Activated CD4-positive, alpha-beta T cell treated with anti-CD3 and anti-CD28 coated beads, Interleukin-2, Interleukin-4, amounts not matched to agents 100 ng/mL and 50 ng/mL, durations not matched to agents 16 hours and 8 hours (primary cell): ENCODE data around the gene MTA2.
A peak's percentile ranks its signal among the peaks of the same experiment; 100 is the strongest.

ENCODE experiments used
- DNase-seq: peaks from one replicate; pipeline ENCODE4 v3.0.0-alpha.2; 2020; ENCODE audit warnings: low spot score

The MTA2 gene

GRCh38 chr11:62612366-62613290, 11.0 kb upstream of the MTA2 start, which contains the start of the genes EML3 and ROM1:
TSS of gene EML3 (minus strand) at chr11:62612775. CDS start at chr11:62612457, 318 bp downstream.
TSS of gene ROM1 (plus strand) at chr11:62613257. CDS start at chr11:62613282, 25 bp downstream.
- peak; percentile 88 for DNase-seq

DNA sequence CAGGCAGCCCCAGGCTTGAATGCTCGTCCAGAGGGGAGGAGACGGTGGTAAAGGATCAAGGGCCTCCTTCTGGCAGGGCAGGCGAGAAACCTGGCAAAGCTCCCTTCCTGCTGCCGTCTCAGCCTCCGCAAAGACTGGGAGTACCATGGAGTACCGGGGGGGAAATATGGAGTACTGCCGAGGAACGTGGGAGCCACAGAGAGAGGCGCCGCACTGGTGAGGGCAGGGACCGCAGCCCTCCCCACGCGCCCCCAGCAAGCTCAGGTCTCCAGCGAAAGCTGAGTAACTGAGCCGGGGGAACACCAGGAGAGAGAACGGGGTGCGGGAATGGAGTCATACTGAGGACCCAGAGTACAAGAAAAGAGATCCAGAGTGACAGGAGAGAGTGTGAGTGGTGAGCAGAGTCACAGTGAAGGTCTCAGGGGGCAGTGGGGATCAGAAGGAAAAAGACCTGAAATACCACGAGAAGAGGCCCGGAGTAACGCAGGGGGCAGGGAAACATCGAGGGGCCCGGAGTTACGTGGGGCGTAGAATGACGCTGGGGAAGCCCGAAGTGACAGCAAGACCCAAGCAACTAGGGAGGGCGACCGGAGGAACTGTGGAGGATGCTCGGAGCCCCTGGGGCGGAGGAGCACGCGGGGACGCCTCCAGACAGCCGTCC, 10.2 kb upstream of the MTA2 start:
- DNase-seq, result no peak

DNA sequence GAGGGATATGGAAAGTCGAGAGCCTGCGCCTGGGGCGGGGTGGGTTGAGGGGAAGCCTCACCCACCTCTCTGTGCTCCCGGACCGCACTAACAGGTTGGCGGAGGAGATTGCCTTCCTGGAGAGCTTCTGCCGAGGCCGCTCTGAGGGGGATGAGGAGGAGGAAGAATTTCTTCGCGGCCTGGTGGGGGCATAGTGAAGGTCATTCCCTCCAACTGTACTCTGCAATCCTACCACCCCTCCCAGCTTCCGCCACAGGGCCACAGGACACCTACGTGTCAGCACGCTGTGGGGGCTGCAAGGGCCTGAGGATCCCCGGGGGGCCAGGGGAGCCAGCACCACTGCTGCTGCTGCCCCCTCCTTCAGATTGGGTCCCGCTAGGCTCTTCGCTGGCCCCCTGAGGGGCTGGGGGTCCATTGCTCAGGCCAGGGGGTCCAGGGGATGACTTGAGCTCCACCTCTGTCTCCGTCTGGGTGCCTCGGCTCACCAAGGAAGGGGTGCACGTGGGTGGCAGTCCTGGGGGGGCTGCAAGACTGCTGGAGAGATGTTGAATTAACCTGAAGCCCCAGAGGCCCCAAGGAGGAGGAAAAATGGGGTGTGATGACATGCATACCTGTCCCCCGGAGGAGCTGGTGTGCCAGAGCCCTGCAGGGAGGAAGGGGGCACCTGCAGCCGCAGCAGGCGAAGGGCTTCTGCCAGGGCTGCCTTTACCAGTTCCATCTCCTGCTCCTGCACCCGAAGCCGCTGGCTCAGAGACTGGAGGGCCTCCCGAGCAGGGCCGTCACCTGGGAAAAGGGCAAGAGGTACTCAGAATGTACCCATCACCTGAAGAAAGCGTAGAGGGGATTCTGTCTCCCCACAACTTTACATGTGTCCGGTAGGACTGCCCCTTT, 9.4 kb upstream of the MTA2 start:
- DNase-seq, result no peak

DNA sequence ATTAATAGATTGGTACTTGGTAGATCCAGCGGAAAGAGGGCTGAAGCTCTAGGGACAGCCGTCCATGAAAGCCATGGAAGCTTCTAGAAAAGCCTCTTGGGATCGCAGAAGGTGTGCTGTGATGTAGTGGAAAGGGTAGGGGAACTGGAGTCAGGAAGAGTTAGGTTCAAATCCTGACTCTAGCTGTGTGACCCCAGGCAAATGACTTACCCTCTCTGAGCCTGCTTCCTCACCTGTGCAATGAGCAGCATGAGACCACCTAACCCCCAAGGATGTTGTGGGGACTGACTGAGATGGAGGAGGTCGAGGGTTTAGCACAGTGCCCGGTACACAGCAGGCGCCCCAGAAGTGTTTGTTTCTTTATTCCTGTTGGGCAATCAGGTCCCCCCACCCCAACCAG, 8.7 kb upstream of the MTA2 start:
- no peak for DNase-seq

DNA sequence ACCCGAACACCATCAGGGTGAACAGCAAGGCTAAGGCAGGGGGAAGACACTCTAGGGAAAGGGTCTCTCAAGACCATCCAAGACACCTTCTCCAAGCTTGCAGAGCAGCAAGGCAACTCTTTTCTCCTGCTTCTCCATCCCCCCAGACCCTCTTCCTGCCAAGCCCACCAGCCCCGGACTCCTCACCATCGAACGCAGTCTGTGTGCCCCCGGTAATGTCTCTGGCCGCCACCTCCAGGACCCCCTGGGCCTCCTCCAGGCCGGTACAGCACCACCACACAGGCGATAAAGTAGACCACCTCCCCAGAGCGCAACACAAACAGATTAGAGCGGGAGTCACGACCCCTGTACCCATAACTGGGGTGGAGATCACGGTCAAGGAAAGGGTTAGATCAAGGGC, 7.1 kb upstream of the MTA2 start:
- DNase-seq, result no peak

DNA sequence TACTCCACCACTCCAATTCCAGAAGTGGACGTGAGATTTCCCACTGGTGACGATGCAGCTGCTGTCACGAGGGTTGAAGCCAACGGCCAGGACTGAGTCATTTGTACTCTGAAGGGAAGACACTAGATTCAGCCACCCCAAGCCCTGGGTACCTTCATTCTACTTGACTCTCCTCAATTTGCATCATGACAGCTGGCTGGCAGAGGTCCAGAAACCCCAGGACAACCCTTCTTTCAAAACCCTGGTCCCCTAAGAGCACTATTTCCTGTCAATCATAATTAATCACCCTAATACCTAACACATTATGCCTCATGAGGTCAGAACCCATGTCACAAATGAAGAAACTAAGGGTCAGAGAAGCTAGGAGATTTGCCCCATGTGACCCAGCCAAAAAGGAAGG, 6.0 kb upstream of the MTA2 start:
- DNase-seq, result no peak

- no peak for DNase-seq
These were observed 4.2 kb upstream of the MTA2 start for GRCh38 chr11:62605902-62606301.

DNA sequence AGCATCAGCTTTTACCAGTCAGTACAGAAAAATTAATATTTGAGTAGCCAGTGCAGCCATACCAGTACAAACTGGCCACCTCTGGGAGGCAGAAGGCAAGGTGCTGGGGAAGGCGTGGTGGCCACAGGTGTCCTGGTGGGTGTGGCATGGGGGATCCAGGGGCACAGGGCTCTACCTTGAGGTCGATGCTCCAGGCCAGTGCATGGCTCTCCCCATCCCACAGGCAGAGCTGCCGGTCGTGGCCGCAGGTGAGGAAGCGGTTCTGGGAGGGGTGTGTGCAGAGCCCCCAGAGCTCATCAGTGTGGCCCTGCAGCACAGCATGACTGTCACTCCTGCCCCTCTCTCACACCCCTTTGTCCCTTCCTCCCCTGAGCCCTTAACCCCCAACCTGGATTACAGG, 3.8 kb upstream of the MTA2 start:
- no peak for DNase-seq

GRCh38 chr11:62604460-62605120, 2.9 kb upstream of the MTA2 start:
- no peak for DNase-seq

GRCh38 chr11:62603776-62604299, 2.2 kb upstream of the MTA2 start:
- DNase-seq, result no peak

- no peak for DNase-seq
These were observed 1.4 kb upstream of the MTA2 start for GRCh38 chr11:62603072-62603408.

- peak; percentile 49 for DNase-seq
These were observed 741 bp upstream of the MTA2 start for GRCh38 chr11:62602141-62603071.

DNA sequence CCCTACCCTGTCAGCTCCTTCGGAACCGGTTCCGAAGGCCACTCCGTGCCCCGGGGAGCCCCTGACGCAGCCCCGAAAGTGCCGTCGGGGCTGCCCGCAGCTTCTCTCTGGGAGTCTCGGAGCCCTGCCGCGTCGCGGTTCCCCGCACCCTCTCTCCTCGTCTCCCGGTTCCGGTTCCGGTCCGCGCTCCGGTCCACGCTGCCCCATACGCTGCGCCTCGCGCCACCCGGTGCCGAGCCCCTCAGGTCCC, 618 bp downstream of the MTA2 start:
- peak; percentile 58 for DNase-seq

GRCh38 chr11:62600367-62601121, 1.1 kb downstream of the MTA2 start:
- DNase-seq, result no peak

GRCh38 chr11:62599901-62600300, 1.8 kb downstream of the MTA2 start:
- no peak for DNase-seq

DNA sequence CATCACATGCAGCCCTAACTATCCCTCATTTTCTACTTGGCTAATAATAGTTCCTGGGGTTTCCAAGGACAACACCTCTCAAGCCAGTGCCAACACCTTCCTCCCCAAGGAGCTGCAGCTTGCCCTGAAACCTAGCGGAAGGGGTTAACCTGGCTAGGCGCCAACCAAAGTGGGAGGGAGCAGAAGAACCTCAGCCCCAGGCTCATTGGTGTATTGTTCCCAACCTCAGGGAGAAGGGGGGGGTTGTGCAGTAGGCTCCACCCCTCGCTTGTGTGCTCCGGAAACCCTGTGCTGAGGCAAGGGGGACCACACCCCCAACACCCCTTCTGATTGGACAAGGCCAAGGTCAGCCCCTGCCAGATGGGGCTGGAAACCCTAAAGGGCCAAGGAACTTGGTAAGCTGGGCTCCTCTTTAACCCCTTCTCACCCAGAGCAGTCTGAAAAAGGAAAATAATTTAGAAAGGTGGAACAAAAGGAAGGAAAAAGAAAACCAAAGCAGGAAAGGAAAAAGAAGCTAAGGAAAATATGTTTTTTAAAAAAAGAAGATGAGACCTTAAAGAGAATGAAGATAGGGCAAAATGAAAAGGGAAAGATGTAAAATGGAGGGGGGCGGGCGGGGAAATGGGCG, 2.5 kb downstream of the MTA2 start:
- DNase-seq, result peak; percentile 98

DNA sequence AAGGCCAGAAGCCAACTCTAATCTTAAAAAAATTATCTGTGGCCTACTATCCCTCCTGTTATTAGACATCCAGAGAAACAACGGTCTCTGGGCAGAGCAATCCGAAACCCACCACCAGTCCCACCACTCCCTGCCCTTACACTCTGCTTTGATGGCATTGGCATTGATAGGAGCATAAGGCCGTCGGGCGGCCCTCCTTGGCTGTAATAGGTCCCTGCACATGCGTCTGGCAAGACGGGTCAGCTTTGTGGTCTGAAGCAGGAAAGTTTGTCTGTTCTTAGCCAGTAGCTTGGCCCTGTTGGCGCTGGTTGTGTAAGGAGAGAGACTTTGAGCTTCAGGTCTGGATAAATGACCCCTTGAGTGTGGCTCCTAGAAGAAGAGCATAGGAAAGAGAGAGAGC, 6.5 kb downstream of the MTA2 start:
- no peak for DNase-seq

DNA sequence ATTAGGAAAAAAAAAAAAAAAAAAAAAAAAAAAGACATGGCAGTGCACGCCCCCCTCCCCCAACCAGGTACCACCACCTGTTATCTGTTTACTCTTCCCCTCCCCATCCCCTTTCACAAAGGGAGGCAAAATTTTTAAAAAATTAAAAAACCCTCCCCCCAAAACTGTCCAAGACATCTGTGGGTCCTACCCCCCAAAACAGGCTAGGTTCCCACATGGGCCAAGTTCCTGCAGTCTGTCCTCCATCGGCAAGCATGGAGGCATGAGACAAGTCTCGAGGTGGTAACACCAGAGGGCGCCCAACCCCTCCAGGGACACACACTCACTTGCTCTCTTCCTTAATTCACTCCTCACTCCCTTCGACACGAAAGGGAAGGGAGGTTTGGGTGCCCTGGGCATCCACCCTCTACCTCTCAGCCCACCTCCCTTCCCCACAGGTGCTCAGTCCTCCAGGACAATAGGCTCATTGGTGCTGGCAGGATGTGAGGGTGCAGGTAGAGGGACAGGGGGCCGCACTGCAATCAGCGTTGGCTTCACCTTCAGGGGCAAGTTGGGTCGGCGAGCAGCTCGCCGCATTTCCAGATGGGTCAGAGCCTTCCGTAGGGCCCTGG, 8.1 kb downstream of the MTA2 start:
- peak; percentile 80 for DNase-seq

GRCh38 chr11:62592989-62593421, 8.7 kb downstream of the MTA2 start:
- no peak for DNase-seq
